Measurements from ENCODE around the gene KCNQ4. TPM values are rescaled to one million over a fixed set of nuclear protein-coding genes. Genes with fewer than 3 reads are reported as not detected.

The KCNQ4 gene
- total and polyA plus RNA-seq, 2 of the 8 experiments (the other 6 are each of a cell fraction or from before 2014, with no cell fraction given): 2.2 to 3.9 TPM

- H3K18ac ChIP-seq (ENCODE audit: extremely low read depth, low read length): no peak overlapping the region
- H3K14ac ChIP-seq (ENCODE audit: insufficient read length): no peak overlapping the region
- H2BK120ac ChIP-seq (replicated peaks; ENCODE audit: low read depth, low read length): no peak overlapping the region
- no peak overlapping the region for H2AFZ ChIP-seq (ENCODE audit: low read length)
- no peak overlapping the region for H3K4me3 ChIP-seq (ENCODE audit: extremely low read depth in 1 of 4, insufficient read depth in 2 of 4, low read depth in 3 of 4, low read length in 4 of 4)
- FAIRE-seq (no peak), DNase-seq (ENCODE audit: low read depth in 1 of 2, low spot score in 2 of 2) (no peak)
- H3K36me3 ChIP-seq (ENCODE audit: control insufficient read depth in 2 of 4, insufficient read depth in 4 of 4, low read length in 3 of 4): no peaks in the 10 kb centered on the region
- no peak overlapping the region for H3K27ac ChIP-seq (ENCODE audit: low read depth, low read length)
- H3K9ac ChIP-seq (replicated peaks in 1 of 4; ENCODE audit: extremely low read depth in 1 of 4, low read depth in 3 of 4, low read length in 3 of 4): no peak overlapping the region
- H4K5ac ChIP-seq (ENCODE audit: insufficient read length, low read depth, low read length): no peak overlapping the region
- no peak overlapping the region; the same call in 1 of the 2 replicates for H4K8ac ChIP-seq (ENCODE audit: extremely low read depth, insufficient read depth, low read length)
- no peaks in the 10 kb centered on the region for H3K79me2 ChIP-seq (ENCODE audit: control insufficient read depth in 1 of 2, insufficient read depth in 2 of 2, low read length in 2 of 2)
- no peak overlapping the region for H2BK12ac ChIP-seq (ENCODE audit: low read depth, low read length)
- no peak overlapping the region for H3K4ac ChIP-seq (replicated peaks; ENCODE audit: insufficient read length, low read depth, low read length)
- H3K4me1 ChIP-seq (replicated peaks in 1 of 4; ENCODE audit: control insufficient read depth in 3 of 4, insufficient read depth in 4 of 4, low read length in 3 of 4): peaks cover 0 to 7% (median 2%) of the 10 kb centered on the region in 4 experiments; a peak in 4 of 7 replicates
- H3K9me3 ChIP-seq (ENCODE audit: insufficient read depth in 2 of 2, low read depth in 1 of 2, low read length in 1 of 2): no peaks in the 10 kb centered on the region
- no peaks in the 10 kb centered on the region for H3K27me3 ChIP-seq (replicated peaks in 1 of 4; ENCODE audit: control insufficient read depth in 3 of 4, extremely low read depth in 1 of 4, insufficient read depth in 3 of 4, low read length in 3 of 4)
- no peaks in the 10 kb centered on the region for H4K20me1 ChIP-seq (replicated peaks in 1 of 2; ENCODE audit: control insufficient read depth in 1 of 2, insufficient read depth in 2 of 2, low read length in 2 of 2)
- ChIA-PET CTCF (ENCODE audit: partially characterized antibody) (interaction anchor here (1.1 to 24.5 kb wide), 6 partner anchors 18 to 67 kb away, joined by 3 to 325 read pairs (median 14); partner anchors contain the start of gene CITED4), POLR2A (ENCODE audit: partially characterized antibody) (interaction anchor here (1.1 to 2.7 kb wide), 4 partner anchors 11 to 86 kb away, joined by 3 to 9 read pairs (median 4); no protein-coding TSS in a partner anchor)
- H3K4me2 ChIP-seq (ENCODE audit: insufficient read depth in 1 of 2, low read depth in 2 of 2, low read length in 2 of 2): no peak overlapping the region
- no peak overlapping the region for H3K56ac ChIP-seq (replicated peaks; ENCODE audit: insufficient read length, low read depth, low read length)
- no peak overlapping the region for H3K23ac ChIP-seq (ENCODE audit: insufficient read length)
- 0 out of 2 replicates have a peak overlapping the region, but pooled peaks have one; percentile 32 for H2BK15ac ChIP-seq (ENCODE audit: low read length)
- H3K23me2 ChIP-seq (ENCODE audit: low read depth, low read length): no peaks in the 10 kb centered on the region
- H4K91ac ChIP-seq (replicated peaks; ENCODE audit: insufficient read length, low read length): no peak overlapping the region
- H2BK5ac ChIP-seq (ENCODE audit: low read depth, low read length): no peak overlapping the region
- no peak overlapping the region for H2AK5ac ChIP-seq (ENCODE audit: low read depth, low read length)
- H3K79me1 ChIP-seq (ENCODE audit: low read depth, low read length): no peaks in the 10 kb centered on the region
- 88% methylated on average over 9 of the region's 10 CpGs; no CpG with 5 or more reads in 1 of the 2 experiments for WGBS, 2 experiments (ENCODE audit: extremely low coverage in 1 of 2, insufficient coverage in 1 of 2, insufficient read length in 1 of 2, insufficient replicate concordance in 2 of 2, low coverage in 1 of 2, low lambda C conversion rate in 2 of 2, missing lambda C conversion rate in 1 of 2)
- H2BK20ac ChIP-seq (ENCODE audit: low read length): no peak overlapping the region
- TF ChIP-seq, protein P1, sequence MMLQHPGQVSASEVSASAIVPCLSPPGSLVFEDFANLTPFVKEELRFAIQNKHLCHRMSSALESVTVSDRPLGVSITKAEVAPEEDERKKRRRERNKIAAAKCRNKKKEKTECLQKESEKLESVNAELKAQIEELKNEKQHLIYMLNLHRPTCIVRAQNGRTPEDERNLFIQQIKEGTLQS (IDR thresholded peaks at IDR 0.05; ENCODE audit: insufficient read depth, low read depth, low read length): no peak
- TF ChIP-seq SAP30 (IDR thresholded peaks at IDR 0.05; ENCODE audit: insufficient read depth, insufficient replicate concordance, low read length): no peak
- no peak for TF ChIP-seq YY1 (IDR thresholded peaks at IDR 0.05; ENCODE audit: low read depth, low read length)
- no peak for TF ChIP-seq EZH2 (IDR thresholded peaks at IDR 0.05; ENCODE audit: low read depth, low read length, severe bottlenecking)
- no peak for TF ChIP-seq EGR1 (IDR thresholded peaks at IDR 0.05; ENCODE audit: borderline replicate concordance, low read depth, low read length)
- no peak for TF ChIP-seq RBBP5 (IDR thresholded peaks at IDR 0.05; ENCODE audit: borderline replicate concordance, low read depth, low read length)
- no peak for TF ChIP-seq HDAC6 (IDR thresholded peaks at IDR 0.05; ENCODE audit: low read depth, low read length)
- TF ChIP-seq CTBP2 (IDR thresholded peaks at IDR 0.05; ENCODE audit: borderline replicate concordance, insufficient read depth, insufficient read length, low read length): no peak
- no peak for TF ChIP-seq CBX8 (IDR thresholded peaks at IDR 0.05; ENCODE audit: borderline replicate concordance, low read depth, low read length)
- TF ChIP-seq ASH2L (IDR thresholded peaks at IDR 0.05; ENCODE audit: low read length): no peak
- TF ChIP-seq POLR2AphosphoS5 (IDR thresholded peaks at IDR 0.05; ENCODE audit: low read depth, low read length): no peak
- no peak for TF ChIP-seq CBX5 (IDR thresholded peaks at IDR 0.05; ENCODE audit: low read depth, low read length)
Measured at GRCh38 chr1:40794974-40795715, 11.6 kb downstream of the KCNQ4 start.
